GM18526 (cell line): Measurements from ENCODE around the gene SUSD1.

Experiments used
- POLR2A ChIP-seq: IDR thresholded peaks from 3 replicates; pipeline ENCODE4 v1.6.1; 2011; ENCODE audit not compliant: insufficient read length; ENCODE audit errors: extremely low read depth

SUSD1 gene

GRCh38 chr9:111993319-111993718 is 181.8 kb downstream of the SUSD1 start:
- TF ChIP-seq POLR2A = no peak

- no peak for TF ChIP-seq POLR2A
These were observed 182.6 kb downstream of the SUSD1 start for GRCh38 chr9:111992523-111992922.

- no peak for TF ChIP-seq POLR2A
These were observed 183.9 kb downstream of the SUSD1 start for GRCh38 chr9:111991179-111991578.
